ENCODE measurements around the gene GALT.

Gene GALT

GRCh38 chr9:34685591-34685990, 39.1 kb downstream of the GALT start:
- TF ChIP-seq FOXP2 (optimal IDR thresholded peaks at IDR 0.05; ENCODE audit: borderline replicate concordance, extremely low read depth, extremely low read length, insufficient read depth) (no peak), REST (IDR thresholded peaks at IDR 0.05; ENCODE audit: insufficient read depth in 1 of 2, low read depth in 2 of 2, low read length in 2 of 2) (no peak), SIN3A (IDR thresholded peaks at IDR 0.05; ENCODE audit: borderline replicate concordance, insufficient read depth, low read length) (no peak), TAF1 (IDR thresholded peaks at IDR 0.05; ENCODE audit: borderline replicate concordance, insufficient read depth, low read length) (no peak), POLR2AphosphoS5 (IDR thresholded peaks at IDR 0.05; ENCODE audit: low read depth, low read length) (no peak)

GRCh38 chr9:34686231-34686630, 39.8 kb downstream of the GALT start:
- TF ChIP-seq REST (IDR thresholded peaks at IDR 0.05; ENCODE audit: insufficient read depth in 1 of 2, low read depth in 2 of 2, low read length in 2 of 2) (no peak), SIN3A (IDR thresholded peaks at IDR 0.05; ENCODE audit: borderline replicate concordance, insufficient read depth, low read length) (no peak), TAF1 (IDR thresholded peaks at IDR 0.05; ENCODE audit: borderline replicate concordance, insufficient read depth, low read length) (no peak), POLR2AphosphoS5 (IDR thresholded peaks at IDR 0.05; ENCODE audit: low read depth, low read length) (no peak), FOXP2 (optimal IDR thresholded peaks at IDR 0.05; ENCODE audit: borderline replicate concordance, extremely low read depth, extremely low read length, insufficient read depth) (no peak)

GRCh38 chr9:34686732-34687131, 40.3 kb downstream of the GALT start:
- TF ChIP-seq POLR2AphosphoS5 (IDR thresholded peaks at IDR 0.05; ENCODE audit: low read depth, low read length), result no peak
- no peak for TF ChIP-seq TAF1 (IDR thresholded peaks at IDR 0.05; ENCODE audit: borderline replicate concordance, insufficient read depth, low read length)
- no peak for TF ChIP-seq REST (IDR thresholded peaks at IDR 0.05; ENCODE audit: insufficient read depth in 1 of 2, low read depth in 2 of 2, low read length in 2 of 2)
- TF ChIP-seq SIN3A (IDR thresholded peaks at IDR 0.05; ENCODE audit: borderline replicate concordance, insufficient read depth, low read length), result no peak
- no peak for TF ChIP-seq FOXP2 (optimal IDR thresholded peaks at IDR 0.05; ENCODE audit: borderline replicate concordance, extremely low read depth, extremely low read length, insufficient read depth)

- no peak for TF ChIP-seq POLR2AphosphoS5 (IDR thresholded peaks at IDR 0.05; ENCODE audit: low read depth, low read length)
- TF ChIP-seq TAF1 (IDR thresholded peaks at IDR 0.05; ENCODE audit: borderline replicate concordance, insufficient read depth, low read length), result no peak
- TF ChIP-seq SIN3A (IDR thresholded peaks at IDR 0.05; ENCODE audit: borderline replicate concordance, insufficient read depth, low read length), result no peak
- TF ChIP-seq FOXP2 (optimal IDR thresholded peaks at IDR 0.05; ENCODE audit: borderline replicate concordance, extremely low read depth, extremely low read length, insufficient read depth), result no peak
- TF ChIP-seq REST (IDR thresholded peaks at IDR 0.05; ENCODE audit: insufficient read depth in 1 of 2, low read depth in 2 of 2, low read length in 2 of 2), result no peak
These were observed 41.0 kb downstream of the GALT start for GRCh38 chr9:34687276-34688030.

Measured in PFSK-1 (cell line).